ENCODE data around the gene B4GALT3.

Gene B4GALT3

DNA sequence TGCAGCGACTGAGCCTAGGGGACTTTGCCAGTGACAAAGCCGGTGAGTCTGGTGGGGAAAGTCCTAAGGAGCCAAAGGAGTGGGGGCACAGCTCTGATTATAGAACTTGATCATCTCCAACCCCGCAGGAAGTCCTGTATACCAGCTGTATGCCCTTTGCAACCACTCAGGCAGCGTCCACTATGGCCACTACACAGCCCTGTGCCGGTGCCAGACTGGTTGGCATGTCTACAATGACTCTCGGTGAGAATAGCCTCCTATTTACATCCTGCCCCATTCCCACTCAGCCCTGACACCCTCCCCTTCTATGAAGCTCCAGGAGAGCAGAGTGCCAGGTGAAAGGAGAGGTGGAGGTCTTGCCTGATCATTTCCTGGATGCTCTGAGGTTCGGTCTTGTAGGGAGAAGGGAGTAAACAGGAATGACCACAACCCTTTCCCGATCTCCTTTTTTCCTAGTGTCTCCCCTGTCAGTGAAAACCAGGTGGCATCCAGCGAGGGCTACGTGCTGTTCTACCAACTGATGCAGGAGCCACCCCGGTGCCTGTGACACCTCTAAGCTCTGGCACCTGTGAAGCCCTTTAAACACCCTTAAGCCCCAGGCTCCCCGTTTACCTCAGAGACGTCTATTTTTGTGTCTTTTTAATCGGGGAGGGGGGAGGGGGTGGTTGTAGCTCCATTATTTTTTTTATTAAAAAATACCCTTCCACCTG lies 12.3 kb downstream of the B4GALT3 start:
- ChIA-PET CTCF (interaction anchor here (0.5 to 1.7 kb wide), 10 partner anchors 10 to 418 kb away, joined by 3 to 7 read pairs (median 3); partner anchors contain the start of gene UFC1), POLR2A (interaction anchor here (0.8 to 3.8 kb wide), 10 partner anchors 7 to 119 kb away, joined by 3 to 19 read pairs (median 8); partner anchors contain the start of genes B4GALT3, DEDD, NDUFS2 and NIT1)
- TF ChIP-seq FOXK2 (IDR thresholded peaks at IDR 0.05) (no peak), TARDBP (IDR thresholded peaks at IDR 0.05) (no peak), SUZ12 (IDR thresholded peaks at IDR 0.05) (no peak), L3MBTL2 (conservative IDR thresholded peaks at IDR 0.05) (no peak), SP1 (IDR thresholded peaks at IDR 0.05) (no peak), NFRKB (IDR thresholded peaks at IDR 0.05) (no peak), CTBP1 (IDR thresholded peaks at IDR 0.05; ENCODE audit: borderline replicate concordance) (no peak)
- DNase-seq (ENCODE audit: extremely low spot score), result no peak

DNA sequence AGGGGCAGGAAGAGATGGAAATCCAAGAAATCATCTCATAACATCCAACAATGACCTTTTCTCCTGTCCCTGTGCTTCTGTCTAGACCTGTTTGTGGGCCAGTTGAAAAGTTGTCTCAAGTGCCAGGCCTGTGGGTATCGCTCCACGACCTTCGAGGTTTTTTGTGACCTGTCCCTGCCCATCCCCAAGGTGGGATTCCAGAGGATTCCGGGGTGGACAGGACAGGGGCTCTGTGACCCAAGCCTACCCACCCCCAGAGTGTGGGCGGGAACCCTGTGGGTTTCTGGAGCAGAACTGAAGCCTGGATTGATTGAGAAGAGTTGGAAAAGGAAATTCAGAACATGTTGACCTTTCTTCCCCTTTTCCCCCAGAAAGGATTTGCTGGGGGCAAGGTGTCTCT lies 13.5 kb downstream of the B4GALT3 start:
- POLR2A ChIA-PET, result interaction anchor here (3.3 kb wide), 1 partner anchor 10 kb away, joined by 19 read pairs; the partner anchor contains the start of gene UFC1
- CTCF ChIA-PET, result no interaction called here
- DNase-seq (ENCODE audit: extremely low spot score), result no peak
- TF ChIP-seq, protein P1, sequence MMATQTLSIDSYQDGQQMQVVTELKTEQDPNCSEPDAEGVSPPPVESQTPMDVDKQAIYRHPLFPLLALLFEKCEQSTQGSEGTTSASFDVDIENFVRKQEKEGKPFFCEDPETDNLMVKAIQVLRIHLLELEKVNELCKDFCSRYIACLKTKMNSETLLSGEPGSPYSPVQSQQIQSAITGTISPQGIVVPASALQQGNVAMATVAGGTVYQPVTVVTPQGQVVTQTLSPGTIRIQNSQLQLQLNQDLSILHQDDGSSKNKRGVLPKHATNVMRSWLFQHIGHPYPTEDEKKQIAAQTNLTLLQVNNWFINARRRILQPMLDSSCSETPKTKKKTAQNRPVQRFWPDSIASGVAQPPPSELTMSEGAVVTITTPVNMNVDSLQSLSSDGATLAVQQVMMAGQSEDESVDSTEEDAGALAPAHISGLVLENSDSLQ (IDR thresholded peaks at IDR 0.05), result no peak
- TF ChIP-seq CTBP1 (IDR thresholded peaks at IDR 0.05; ENCODE audit: borderline replicate concordance) (no peak), NFRKB (IDR thresholded peaks at IDR 0.05) (no peak)

DNA sequence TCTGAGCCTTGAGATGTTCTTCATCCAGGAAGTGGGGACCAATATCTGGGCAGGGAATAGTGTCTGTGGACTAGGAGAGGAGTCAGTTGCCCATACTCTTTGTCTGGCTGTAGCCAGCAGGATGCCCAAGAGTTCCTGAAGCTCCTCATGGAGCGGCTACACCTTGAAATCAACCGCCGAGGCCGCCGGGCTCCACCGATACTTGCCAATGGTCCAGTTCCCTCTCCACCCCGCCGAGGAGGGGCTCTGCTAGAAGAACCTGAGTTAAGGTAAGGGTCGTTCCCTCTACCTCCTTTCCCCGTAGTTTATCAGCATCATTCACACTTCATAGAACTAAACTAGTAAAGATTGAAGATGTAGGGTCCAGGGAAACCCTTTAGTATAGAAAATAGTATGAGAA lies 14.5 kb downstream of the B4GALT3 start:
- POLR2A ChIA-PET, result interaction anchor here (1.2 to 1.3 kb wide), 2 partner anchors 9 to 10 kb away, joined by 3 to 4 read pairs; partner anchors contain the start of gene UFC1
- DNase-seq (ENCODE audit: extremely low spot score), result no peak
- CTCF ChIA-PET, result no interaction called here
- TF ChIP-seq L3MBTL2 (conservative IDR thresholded peaks at IDR 0.05) (no peak), CTBP1 (IDR thresholded peaks at IDR 0.05; ENCODE audit: borderline replicate concordance) (no peak), ZNF384 (IDR thresholded peaks at IDR 0.05) (no peak), HDGF (IDR thresholded peaks at IDR 0.05; ENCODE audit: borderline replicate concordance) (no peak), LEF1 (IDR thresholded peaks at IDR 0.05; ENCODE audit: borderline replicate concordance) (no peak)

DNA sequence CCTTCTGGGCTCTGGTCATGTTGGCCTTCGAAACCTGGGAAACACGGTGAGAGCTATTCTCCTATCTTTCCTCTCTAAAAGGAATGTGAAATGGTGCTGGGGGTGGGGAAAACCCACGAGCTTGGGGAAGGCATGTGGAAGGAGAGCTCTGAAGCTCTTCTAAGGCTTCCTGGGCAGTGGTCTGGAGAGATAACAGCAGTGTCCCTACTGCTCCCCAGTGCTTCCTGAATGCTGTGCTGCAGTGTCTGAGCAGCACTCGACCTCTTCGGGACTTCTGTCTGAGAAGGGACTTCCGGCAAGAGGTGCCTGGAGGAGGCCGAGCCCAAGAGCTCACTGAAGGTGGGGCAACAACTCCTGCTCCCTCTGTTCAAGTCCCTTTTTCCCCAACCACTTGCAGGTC lies 15.3 kb downstream of the B4GALT3 start:
- CTCF ChIA-PET, result no interaction called here
- DNase-seq (ENCODE audit: extremely low spot score), result no peak
- no peak for TF ChIP-seq SP1 (IDR thresholded peaks at IDR 0.05)
- TF ChIP-seq L3MBTL2 (conservative IDR thresholded peaks at IDR 0.05), result no peak
- TF ChIP-seq FOXM1 (IDR thresholded peaks at IDR 0.05; ENCODE audit: borderline replicate concordance), result no peak
- no peak for TF ChIP-seq BHLHE40 (IDR thresholded peaks at IDR 0.05; ENCODE audit: borderline replicate concordance)
- TF ChIP-seq ARNT (IDR thresholded peaks at IDR 0.05), result no peak
- no peak for TF ChIP-seq SUZ12 (IDR thresholded peaks at IDR 0.05)
- TF ChIP-seq NFRKB (IDR thresholded peaks at IDR 0.05), result no peak
- no peak for TF ChIP-seq CTBP1 (IDR thresholded peaks at IDR 0.05; ENCODE audit: borderline replicate concordance)
- TF ChIP-seq FOXA1 (IDR thresholded peaks at IDR 0.05), result no peak
- no peak for TF ChIP-seq HDGF (IDR thresholded peaks at IDR 0.05; ENCODE audit: borderline replicate concordance)
- no peak for TF ChIP-seq ELF4 (IDR thresholded peaks at IDR 0.05)
- no peak for TF ChIP-seq TARDBP (IDR thresholded peaks at IDR 0.05)
- TF ChIP-seq, protein P1 (IDR thresholded peaks at IDR 0.05), result no peak
- TF ChIP-seq LEF1 (IDR thresholded peaks at IDR 0.05; ENCODE audit: borderline replicate concordance), result no peak
- TF ChIP-seq ZNF384 (IDR thresholded peaks at IDR 0.05), result no peak
- POLR2A ChIA-PET, result interaction anchor here (1.2 to 1.3 kb wide), 2 partner anchors 8 to 11 kb away, joined by 3 to 4 read pairs; partner anchors contain the start of gene UFC1

DNA sequence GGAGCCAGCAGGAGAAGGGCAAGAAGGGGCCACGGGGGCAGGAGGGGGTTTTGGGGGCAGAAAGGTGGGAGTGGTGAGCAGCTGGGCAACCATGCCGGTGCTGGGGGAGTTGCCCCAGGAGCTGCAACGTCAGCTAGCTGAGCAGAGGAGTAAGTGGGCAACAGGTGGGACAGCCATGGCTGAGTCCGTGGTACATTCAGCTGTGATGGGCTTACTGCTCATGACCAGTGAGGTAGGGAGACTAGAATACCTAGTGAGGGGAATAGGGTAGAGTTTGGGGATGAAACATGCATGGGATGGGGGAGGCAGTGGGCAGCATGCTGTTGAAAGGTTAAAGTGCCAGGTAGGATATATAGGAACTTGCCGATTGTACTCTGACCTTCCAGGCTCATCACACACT lies 15.7 kb downstream of the B4GALT3 start:
- no peak for TF ChIP-seq TARDBP (IDR thresholded peaks at IDR 0.05)
- TF ChIP-seq ZNF384 (IDR thresholded peaks at IDR 0.05), result no peak
- TF ChIP-seq ARNT (IDR thresholded peaks at IDR 0.05), result no peak
- TF ChIP-seq, protein P1 (IDR thresholded peaks at IDR 0.05), result no peak
- no peak for TF ChIP-seq L3MBTL2 (conservative IDR thresholded peaks at IDR 0.05)
- no peak for TF ChIP-seq ELF4 (IDR thresholded peaks at IDR 0.05)
- TF ChIP-seq FOXA1 (IDR thresholded peaks at IDR 0.05), result no peak
- TF ChIP-seq LEF1 (IDR thresholded peaks at IDR 0.05; ENCODE audit: borderline replicate concordance), result no peak
- TF ChIP-seq FOXK2 (IDR thresholded peaks at IDR 0.05), result no peak
- no peak for TF ChIP-seq NFRKB (IDR thresholded peaks at IDR 0.05)
- DNase-seq (ENCODE audit: extremely low spot score), result no peak
- ChIA-PET POLR2A (interaction anchor here (1.2 to 1.3 kb wide), 2 partner anchors 8 to 11 kb away, joined by 3 to 4 read pairs; partner anchors contain the start of gene UFC1), CTCF (no interaction called here)

DNA sequence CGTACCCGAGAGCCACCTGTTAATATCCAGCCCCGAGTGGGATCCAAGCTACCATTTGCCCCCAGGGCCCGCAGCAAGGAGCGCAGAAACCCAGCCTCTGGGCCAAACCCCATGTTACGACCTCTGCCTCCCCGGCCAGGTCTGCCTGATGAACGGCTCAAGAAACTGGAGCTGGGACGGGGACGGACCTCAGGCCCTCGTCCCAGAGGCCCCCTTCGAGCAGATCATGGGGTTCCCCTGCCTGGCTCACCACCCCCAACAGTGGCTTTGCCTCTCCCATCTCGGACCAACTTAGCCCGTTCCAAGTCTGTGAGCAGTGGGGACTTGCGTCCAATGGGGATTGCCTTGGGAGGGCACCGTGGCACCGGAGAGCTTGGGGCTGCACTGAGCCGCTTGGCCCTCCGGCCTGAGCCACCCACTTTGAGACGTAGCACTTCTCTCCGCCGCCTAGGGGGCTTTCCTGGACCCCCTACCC lies 16.6 kb downstream of the B4GALT3 start:
- no peak for TF ChIP-seq HDGF (IDR thresholded peaks at IDR 0.05; ENCODE audit: borderline replicate concordance)
- POLR2A ChIA-PET, result no interaction called here

DNA sequence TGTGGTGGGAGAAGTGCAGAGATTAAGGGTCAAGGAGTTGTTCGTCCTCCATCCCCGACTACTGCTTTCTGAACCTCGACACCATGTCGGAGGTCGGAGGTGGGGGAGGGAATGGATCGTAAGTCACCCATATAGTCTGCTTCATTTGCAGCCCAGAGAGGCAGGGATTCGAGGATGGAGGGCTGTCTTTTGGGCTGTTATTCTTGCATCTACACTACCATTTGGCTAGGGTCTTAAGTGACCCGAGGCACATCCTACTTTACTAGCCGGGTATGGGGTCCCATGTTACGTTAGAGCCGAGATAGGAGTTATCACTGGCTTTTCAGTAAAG lies 17.4 kb downstream of the B4GALT3 start:
- ChIA-PET POLR2A (no interaction called here), CTCF (no interaction called here)
- no peak for DNase-seq (ENCODE audit: extremely low spot score)
- TF ChIP-seq ZNF384 (IDR thresholded peaks at IDR 0.05) (no peak), CTBP1 (IDR thresholded peaks at IDR 0.05; ENCODE audit: borderline replicate concordance) (no peak), HDGF (IDR thresholded peaks at IDR 0.05; ENCODE audit: borderline replicate concordance) (no peak), L3MBTL2 (conservative IDR thresholded peaks at IDR 0.05) (no peak), FOXK2 (IDR thresholded peaks at IDR 0.05) (no peak), FOXA1 (IDR thresholded peaks at IDR 0.05) (no peak), FOXM1 (IDR thresholded peaks at IDR 0.05; ENCODE audit: borderline replicate concordance) (no peak), NFRKB (IDR thresholded peaks at IDR 0.05) (no peak), SUZ12 (IDR thresholded peaks at IDR 0.05) (no peak), ARNT (IDR thresholded peaks at IDR 0.05) (no peak), SP1 (IDR thresholded peaks at IDR 0.05) (no peak), TARDBP (IDR thresholded peaks at IDR 0.05) (no peak), BHLHE40 (IDR thresholded peaks at IDR 0.05; ENCODE audit: borderline replicate concordance) (no peak), ELF4 (IDR thresholded peaks at IDR 0.05) (no peak), LEF1 (IDR thresholded peaks at IDR 0.05; ENCODE audit: borderline replicate concordance) (no peak)
- TF ChIP-seq, protein P1 (IDR thresholded peaks at IDR 0.05), result no peak

More for the DNA sequence above, 16.6 kb downstream of the B4GALT3 start:
- CTCF ChIA-PET, result no interaction called here
- no peak for DNase-seq (ENCODE audit: extremely low spot score)

Data from HEK293T (cell line).